Tibial nerve (tissue), 4 donors: ENCODE results near the gene AEN. TPM values are rescaled to one million over a fixed set of nuclear protein-coding genes. Genes with fewer than 3 reads are reported as not detected.

Experiments used
- DNase-seq, 2 donors: peaks; one replicate each; pipeline ENCODE4 v3.0.0-alpha.2; 2019; ENCODE audit warnings: low spot score in 2 of 2
- H3K27ac ChIP-seq, 4 donors: fragments of 200-600 bp; sonication (generic) in 3 of 4; one replicate each; pipeline ENCODE4 v1.5.1; 2017 to 2019; ENCODE audit warnings: mild to moderate bottlenecking in 1 of 4
- H3K27me3 ChIP-seq, 2 donors: fragments of 200-600 bp; sonication (generic) in 1 of 2; one replicate each; pipeline versions ENCODE4 v1.5.1 to v1.6.0; 2017 to 2019
- H3K36me3 ChIP-seq, 3 donors: fragments of 200-600 bp; sonication (generic); one replicate each; pipeline ENCODE4 v1.5.1; 2018 to 2019
- H3K4me1 ChIP-seq, 4 donors: fragments of 200-600 bp; sonication (generic) in 3 of 4; one replicate each; pipeline ENCODE4 v1.5.1; 2017 to 2019
- H3K4me3 ChIP-seq, 4 donors: fragments of 200-600 bp; sonication (generic) in 3 of 4; one replicate each; pipeline ENCODE4 v1.5.1; 2017 to 2019; ENCODE audit warnings: mild to moderate bottlenecking in 1 of 4, moderate library complexity in 1 of 4
- H3K9me3 ChIP-seq, 4 donors: fragments of 200-600 bp; sonication (generic) in 3 of 4; one replicate each; pipeline ENCODE4 v1.5.1; 2017 to 2019
- EP300 ChIP-seq, 2 donors: sonication (generic); formaldehyde crosslinking; IDR thresholded peaks; one replicate each; pipeline ENCODE4 v1.6.1; 2017; ENCODE audit warnings: antibody characterized with exemption in 2 of 2, mild to moderate bottlenecking in 1 of 2
- POLR2A ChIP-seq, 2 donors: fragments of 450-650 bp; IDR thresholded peaks; one replicate each; pipeline ENCODE4 v1.6.1; 2017; ENCODE audit warnings: antibody characterized with exemption in 2 of 2, mild to moderate bottlenecking in 2 of 2, moderate library complexity in 2 of 2
- WGBS, 2 donors: methylation state at CpG; one replicate each; pipeline ENCODE4 v1.1.5; 2018; 5-methylcytosine and 5-hydroxymethylcytosine counted together
- total RNA-seq, 4 donors: library from RNA; depleted of rRNA; stranded (reverse); fragments of >200 nt; gene quantifications; one replicate each; pipeline ENCODE4 v1.1.0, GENCODE V29; 2016
- TF ChIP-seq, protein P1 (sequence below), 5 experiments: fragments of 200-600 bp in 3 of 5; fragments of 450-650 bp in 2 of 5; sonication (generic) in 3 of 5; IDR thresholded peaks; one replicate each; pipeline ENCODE4 v1.5.1; 2016 to 2019; ENCODE audit warnings: antibody characterized with exemption in 5 of 5, mild to moderate bottlenecking in 3 of 5, moderate library complexity in 2 of 5

AEN gene
- total RNA-seq, 4 donors from 2014 or later: 10.1 to 17.8 (median 13.1) TPM

- Histone ChIP-seq H3K9me3 (no peaks in the 10 kb centered on the region), H3K27me3 (no peaks in the 10 kb centered on the region), H3K36me3 (peaks cover 0 to 29% (median 0%) of the 10 kb centered on the region in 3 donors), H3K27ac (peak overlapping the region in 2 of 4 donors; percentile 97 to 99), H3K4me1 (peaks cover 0 to 43% (median 26%) of the 10 kb centered on the region in 4 donors), H3K4me3 (peak overlapping the region in 1 of 4 donors; percentile 0)
- no peak for DNase-seq
- TF ChIP-seq, protein P1, sequence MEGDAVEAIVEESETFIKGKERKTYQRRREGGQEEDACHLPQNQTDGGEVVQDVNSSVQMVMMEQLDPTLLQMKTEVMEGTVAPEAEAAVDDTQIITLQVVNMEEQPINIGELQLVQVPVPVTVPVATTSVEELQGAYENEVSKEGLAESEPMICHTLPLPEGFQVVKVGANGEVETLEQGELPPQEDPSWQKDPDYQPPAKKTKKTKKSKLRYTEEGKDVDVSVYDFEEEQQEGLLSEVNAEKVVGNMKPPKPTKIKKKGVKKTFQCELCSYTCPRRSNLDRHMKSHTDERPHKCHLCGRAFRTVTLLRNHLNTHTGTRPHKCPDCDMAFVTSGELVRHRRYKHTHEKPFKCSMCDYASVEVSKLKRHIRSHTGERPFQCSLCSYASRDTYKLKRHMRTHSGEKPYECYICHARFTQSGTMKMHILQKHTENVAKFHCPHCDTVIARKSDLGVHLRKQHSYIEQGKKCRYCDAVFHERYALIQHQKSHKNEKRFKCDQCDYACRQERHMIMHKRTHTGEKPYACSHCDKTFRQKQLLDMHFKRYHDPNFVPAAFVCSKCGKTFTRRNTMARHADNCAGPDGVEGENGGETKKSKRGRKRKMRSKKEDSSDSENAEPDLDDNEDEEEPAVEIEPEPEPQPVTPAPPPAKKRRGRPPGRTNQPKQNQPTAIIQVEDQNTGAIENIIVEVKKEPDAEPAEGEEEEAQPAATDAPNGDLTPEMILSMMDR (IDR thresholded peaks at IDR 0.05): no peak
- TF ChIP-seq EP300 (IDR thresholded peaks at IDR 0.05): no peak
- TF ChIP-seq POLR2A (IDR thresholded peaks at IDR 0.05): no peak
- 87 to 93% methylated on average over 11 of the region's 11 CpGs for whole genome bisulfite sequencing, 2 donors
Measured at GRCh38 chr15:88636050-88636449, 14.9 kb downstream of the AEN start.

DNA sequence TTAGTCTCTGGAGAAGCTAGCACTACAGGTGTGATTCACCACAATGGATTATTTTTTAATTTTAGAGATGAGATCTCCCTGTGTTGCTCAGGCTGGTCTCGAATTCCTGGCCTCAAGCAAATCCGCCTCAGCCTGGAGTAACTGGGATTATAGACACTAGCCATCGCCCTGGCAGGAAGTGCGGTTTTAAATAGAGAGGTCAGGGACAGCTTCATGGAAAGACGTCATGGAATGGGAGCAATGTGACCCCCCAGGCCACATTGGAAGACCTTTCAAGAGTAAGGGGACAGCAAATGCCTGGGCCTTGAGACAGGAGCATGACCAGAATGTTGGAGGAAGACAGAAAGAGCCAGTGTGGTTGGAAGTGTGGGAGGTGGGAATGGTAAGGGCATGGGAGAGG is 15.5 kb downstream of the AEN start:
- Histone ChIP-seq H3K9me3 (no peaks in the 10 kb centered on the region), H3K4me1 (peaks cover 0 to 45% (median 29%) of the 10 kb centered on the region in 4 donors), H3K27ac (peak overlapping the region in 3 of 4 donors; percentile 97 to 99 (median 99)), H3K4me3 (peak overlapping the region in 1 of 4 donors; percentile 0), H3K36me3 (peaks cover 0 to 23% (median 0%) of the 10 kb centered on the region in 3 donors), H3K27me3 (no peaks in the 10 kb centered on the region)
- TF ChIP-seq, protein P1 (IDR thresholded peaks at IDR 0.05): no peak
- TF ChIP-seq POLR2A (IDR thresholded peaks at IDR 0.05): no peak
- no peak for TF ChIP-seq EP300 (IDR thresholded peaks at IDR 0.05)
- DNase-seq: no peak
- 72% methylated on average over 5 of the region's 5 CpGs for WGBS, 2 donors

GRCh38 chr15:88637436-88637835 is 16.3 kb downstream of the AEN start:
- no peak overlapping the region for H3K4me3 ChIP-seq
- no peak for TF ChIP-seq POLR2A (IDR thresholded peaks at IDR 0.05)
- TF ChIP-seq EP300 (IDR thresholded peaks at IDR 0.05): no peak
- TF ChIP-seq, protein P1 (IDR thresholded peaks at IDR 0.05): no peak
- peak overlapping the region; percentile 90 to 99 (median 98) for H3K27ac ChIP-seq
- no peaks in the 10 kb centered on the region for H3K27me3 ChIP-seq
- 77 to 80% methylated on average over 7 of the region's 7 CpGs for WGBS, 2 donors
- H3K4me1 ChIP-seq: peaks cover 0 to 45% (median 32%) of the 10 kb centered on the region in 4 donors
- no peak for DNase-seq
- H3K36me3 ChIP-seq: peaks cover 0 to 16% (median 0%) of the 10 kb centered on the region in 3 donors
- H3K9me3 ChIP-seq: no peaks in the 10 kb centered on the region

- H3K4me3 ChIP-seq: peak overlapping the region; percentile 40 to 63 (median 50)
- 23 to 47% methylated on average over 7 of the region's 7 CpGs for WGBS, 2 donors
- H3K36me3 ChIP-seq: peaks cover 0 to 10% (median 0%) of the 10 kb centered on the region in 3 donors
- no peak for DNase-seq
- no peaks in the 10 kb centered on the region for H3K27me3 ChIP-seq
- peak overlapping the region; percentile 90 to 99 (median 98) for H3K27ac ChIP-seq
- peaks cover 0 to 45% (median 32%) of the 10 kb centered on the region in 4 donors for H3K4me1 ChIP-seq
- TF ChIP-seq, protein P1 (IDR thresholded peaks at IDR 0.05): no peak
- peak in 1 of 2 donors; percentile 38 for TF ChIP-seq POLR2A (IDR thresholded peaks at IDR 0.05)
- no peaks in the 10 kb centered on the region for H3K9me3 ChIP-seq
Measured at GRCh38 chr15:88637841-88638625, 16.9 kb downstream of the AEN start.
